HepG2 (cell line): ENCODE data around the gene CSNK1G1. TPM values are rescaled to one million over a fixed set of nuclear protein-coding genes. Genes with fewer than 3 reads are reported as not detected.
A peak's percentile ranks its signal among the peaks of the same experiment; 100 is the strongest.

Experiments used
- CENPT ChIP-seq: sonication (generic); formaldehyde crosslinking; IDR thresholded peaks from 2 replicates; pipeline ENCODE4 v1.8.0; 2022; ENCODE audit warnings: low read depth, mild to moderate bottlenecking, moderate library complexity, missing genetic modification reagents
- HNRNPL ChIP-seq: fragments of 200-400 bp; formaldehyde crosslinking; IDR thresholded peaks from 2 replicates; pipeline ENCODE4 v1.6.1; 2017; ENCODE audit warnings: mild to moderate bottlenecking, low read depth, low read length
- PHF21A ChIP-seq: sonication (generic); formaldehyde crosslinking; IDR thresholded peaks from 2 replicates; pipeline ENCODE4 v1.5.0; 2020; ENCODE audit warnings: mild to moderate bottlenecking, missing genetic modification reagents
- RBFOX2 ChIP-seq: fragments of 200-400 bp; formaldehyde crosslinking; IDR thresholded peaks from 2 replicates; pipeline ENCODE4 v1.6.1; 2017; ENCODE audit warnings: low read depth, mild to moderate bottlenecking, low read length
- SSRP1 ChIP-seq: IDR thresholded peaks from 2 replicates; pipeline ENCODE4 v1.6.1; 2016; ENCODE audit warnings: control low read depth
- TEAD3 ChIP-seq: optimal IDR thresholded peaks from 2 replicates; pipeline ENCODE3; 2016; ENCODE audit warnings: borderline replicate concordance
- polyA plus RNA-seq, 8 experiments: library from polyadenylated mRNA; depleted of rRNA in 3 of 8; stranded (reverse) in 7 of 8; unstranded in 1 of 8; fragments of >200 nt; fragmentation: Illumina TruSeq in 4 of 8; extraction: Trizol in 4 of 8; gene quantifications; 2 replicates each; pipeline versions ENCODE4 v1.2.1 to v1.2.3, GENCODE V29; 2011 to 2016; ENCODE audit warnings: low read depth in 4 of 8, missing spikeins in 1 of 8, mixed read lengths in 1 of 8; ENCODE audit not compliant: insufficient read depth in 1 of 8
- total RNA-seq, 5 experiments: library from RNA; depleted of rRNA; stranded (reverse); fragments of >200 nt; fragmentation: Illumina TruSeq; extraction: Trizol; gene quantifications; 2 replicates each; pipeline ENCODE4 v1.2.3, GENCODE V29; 2016; ENCODE audit warnings: low read depth in 1 of 5
- TF ChIP-seq, protein P1 (sequence below): sonication (generic); formaldehyde crosslinking; IDR thresholded peaks from 2 replicates; pipeline ENCODE4 v1.4.0; 2020; ENCODE audit warnings: mild to moderate bottlenecking, missing genetic modification reagents
- TF ChIP-seq, protein P2 (sequence below): sonication (generic); formaldehyde crosslinking; IDR thresholded peaks from 2 replicates; pipeline ENCODE4 v1.4.0; 2020; ENCODE audit warnings: missing genetic modification reagents
- TF ChIP-seq, protein P3 (sequence below): sonication (generic); formaldehyde crosslinking; IDR thresholded peaks from 2 replicates; pipeline ENCODE4 v1.4.0; 2020; ENCODE audit warnings: low read depth, missing genetic modification reagents
- TF ChIP-seq, protein P4 (sequence below): sonication (generic); formaldehyde crosslinking; IDR thresholded peaks from 2 replicates; pipeline ENCODE4 v1.4.0; 2020; ENCODE audit warnings: mild to moderate bottlenecking, missing genetic modification reagents

CSNK1G1 gene
- total and polyA plus RNA-seq, 2 of the 13 experiments (the other 11 are each of a cell fraction or from before 2014, with no cell fraction given), result 8.5 to 12.6 TPM

DNA sequence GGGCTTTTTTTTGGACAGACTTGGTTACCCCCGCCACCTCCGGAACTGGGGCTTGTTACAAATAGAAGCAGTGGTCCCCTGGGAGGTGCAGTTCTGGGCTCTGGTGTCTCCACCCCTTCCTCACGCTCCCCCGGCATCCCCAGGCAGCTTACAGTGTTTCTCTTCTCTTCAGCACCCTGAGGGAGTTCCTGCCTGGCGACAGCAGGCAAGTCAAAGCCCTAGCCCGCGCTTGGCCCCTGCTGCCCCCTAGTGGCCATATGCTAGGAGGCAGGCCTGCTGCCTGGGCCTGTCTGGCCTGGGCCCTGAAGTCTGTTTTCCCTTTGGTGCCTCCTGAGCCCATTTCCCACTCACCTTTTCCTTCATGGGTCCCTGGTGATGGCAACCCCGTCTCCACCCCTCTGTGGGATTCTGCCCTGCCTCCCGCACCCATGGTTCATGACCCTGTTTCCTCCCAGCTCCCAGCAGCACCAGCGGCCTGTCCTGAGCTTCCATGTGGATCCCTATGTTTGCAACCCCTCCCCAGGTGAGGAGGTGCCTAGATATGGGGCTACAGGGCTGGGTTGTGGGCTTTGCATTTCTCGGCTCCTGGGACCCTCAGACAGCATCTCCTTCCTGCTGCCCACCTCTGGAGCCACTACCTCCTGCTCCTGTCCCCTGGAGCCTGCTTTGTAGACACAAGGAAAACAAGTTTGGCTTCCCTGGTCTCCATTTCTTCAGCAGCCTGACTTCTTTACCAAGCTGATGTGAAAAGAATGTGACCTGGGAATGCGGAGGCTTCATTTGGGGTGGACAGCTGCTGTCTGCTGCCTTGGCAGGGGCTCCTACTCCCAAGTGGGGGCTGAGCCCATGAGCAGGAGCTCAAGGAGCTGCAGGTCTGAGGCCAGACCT lies 202.2 kb downstream of the CSNK1G1 start (continued):
- TF ChIP-seq, protein P1, sequence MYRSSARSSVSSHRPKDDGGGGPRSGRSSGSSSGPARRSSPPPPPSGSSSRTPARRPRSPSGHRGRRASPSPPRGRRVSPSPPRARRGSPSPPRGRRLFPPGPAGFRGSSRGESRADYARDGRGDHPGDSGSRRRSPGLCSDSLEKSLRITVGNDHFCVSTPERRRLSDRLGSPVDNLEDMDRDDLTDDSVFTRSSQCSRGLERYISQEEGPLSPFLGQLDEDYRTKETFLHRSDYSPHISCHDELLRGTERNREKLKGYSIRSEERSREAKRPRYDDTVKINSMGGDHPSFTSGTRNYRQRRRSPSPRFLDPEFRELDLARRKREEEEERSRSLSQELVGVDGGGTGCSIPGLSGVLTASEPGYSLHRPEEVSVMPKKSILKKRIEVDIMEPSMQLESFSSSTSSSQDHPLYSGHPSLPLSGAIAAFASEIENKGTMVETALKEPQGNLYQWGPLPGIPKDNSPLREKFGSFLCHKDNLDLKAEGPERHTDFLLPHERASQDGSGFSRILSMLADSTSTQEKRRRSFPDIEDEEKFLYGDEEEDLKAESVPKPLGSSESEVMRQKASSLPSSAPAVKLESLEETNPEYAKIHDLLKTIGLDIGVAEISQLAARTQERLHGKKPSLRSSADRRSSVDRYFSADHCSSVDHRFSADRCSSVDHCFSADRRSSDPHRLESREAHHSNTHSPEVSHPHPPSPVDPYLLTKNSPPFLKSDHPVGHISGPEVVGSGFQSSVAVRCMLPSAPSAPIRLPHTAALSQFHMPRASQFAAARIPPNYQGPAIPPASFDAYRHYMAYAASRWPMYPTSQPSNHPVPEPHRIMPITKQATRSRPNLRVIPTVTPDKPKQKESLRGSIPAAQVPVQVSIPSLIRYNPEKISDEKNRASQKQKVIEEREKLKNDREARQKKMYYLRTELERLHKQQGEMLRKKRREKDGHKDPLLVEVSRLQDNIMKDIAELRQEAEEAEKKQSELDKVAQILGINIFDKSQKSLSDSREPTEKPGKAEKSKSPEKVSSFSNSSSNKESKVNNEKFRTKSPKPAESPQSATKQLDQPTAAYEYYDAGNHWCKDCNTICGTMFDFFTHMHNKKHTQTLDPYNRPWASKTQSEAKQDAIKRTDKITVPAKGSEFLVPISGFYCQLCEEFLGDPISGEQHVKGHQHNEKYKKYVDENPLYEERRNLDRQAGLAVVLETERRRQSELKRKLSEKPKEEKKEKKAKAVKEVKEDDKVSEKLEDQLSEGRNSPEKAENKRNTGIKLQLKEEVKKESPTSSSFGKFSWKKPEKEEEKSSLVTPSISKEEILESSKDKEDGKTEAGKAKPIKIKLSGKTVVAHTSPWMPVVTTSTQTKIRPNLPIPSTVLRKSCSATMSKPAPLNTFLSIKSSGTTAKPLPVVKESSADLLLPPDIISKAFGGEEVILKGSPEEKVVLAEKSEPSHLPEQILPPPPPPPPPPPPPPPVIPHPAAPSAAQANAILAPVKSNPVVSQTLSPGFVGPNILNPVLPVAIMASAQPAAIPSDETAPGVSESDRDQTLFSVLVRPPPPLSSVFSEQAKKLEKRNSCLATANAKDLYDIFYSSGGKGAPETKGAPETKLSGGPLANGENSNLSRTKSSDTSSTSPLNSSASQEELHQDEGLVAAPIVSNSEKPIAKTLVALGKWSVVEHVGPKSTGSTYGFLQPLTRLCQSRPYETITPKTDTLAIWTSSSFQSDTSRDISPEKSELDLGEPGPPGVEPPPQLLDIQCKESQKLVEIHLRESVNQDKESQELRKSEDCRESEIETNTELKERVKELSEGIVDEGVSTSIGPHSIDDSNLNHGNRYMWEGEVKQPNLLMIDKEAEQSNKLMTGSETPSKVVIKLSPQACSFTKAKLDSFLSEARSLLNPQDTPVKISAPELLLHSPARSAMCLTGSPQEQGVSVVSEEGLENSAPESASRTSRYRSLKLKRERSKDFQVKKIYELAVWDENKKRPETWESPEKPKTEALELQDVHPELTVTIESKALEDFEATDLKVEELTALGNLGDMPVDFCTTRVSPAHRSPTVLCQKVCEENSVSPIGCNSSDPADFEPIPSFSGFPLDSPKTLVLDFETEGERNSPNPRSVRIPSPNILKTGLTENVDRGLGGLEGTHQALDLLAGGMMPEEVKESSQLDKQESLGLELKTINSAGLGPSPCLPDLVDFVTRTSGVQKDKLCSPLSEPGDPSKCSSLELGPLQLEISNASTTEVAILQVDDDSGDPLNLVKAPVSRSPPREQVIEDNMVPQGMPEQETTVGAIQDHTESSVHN (CRISPR knock-in tag), result no peak
- TF ChIP-seq CENPT (no peak), RBFOX2 (peak; percentile 75), PHF21A (CRISPR knock-in tag) (no peak), SSRP1 (CRISPR knock-in tag) (peak; percentile 79; the same call in 1 of the 2 replicates), TEAD3 (peak; percentile 42), HNRNPL (0 out of 2 replicates have a peak, but pooled peaks have one; percentile 23)
- TF ChIP-seq, protein P2, sequence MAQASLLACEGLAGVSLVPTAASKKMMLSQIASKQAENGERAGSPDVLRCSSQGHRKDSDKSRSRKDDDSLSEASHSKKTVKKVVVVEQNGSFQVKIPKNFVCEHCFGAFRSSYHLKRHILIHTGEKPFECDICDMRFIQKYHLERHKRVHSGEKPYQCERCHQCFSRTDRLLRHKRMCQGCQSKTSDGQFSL (CRISPR knock-in tag), result no peak
- TF ChIP-seq, protein P3, sequence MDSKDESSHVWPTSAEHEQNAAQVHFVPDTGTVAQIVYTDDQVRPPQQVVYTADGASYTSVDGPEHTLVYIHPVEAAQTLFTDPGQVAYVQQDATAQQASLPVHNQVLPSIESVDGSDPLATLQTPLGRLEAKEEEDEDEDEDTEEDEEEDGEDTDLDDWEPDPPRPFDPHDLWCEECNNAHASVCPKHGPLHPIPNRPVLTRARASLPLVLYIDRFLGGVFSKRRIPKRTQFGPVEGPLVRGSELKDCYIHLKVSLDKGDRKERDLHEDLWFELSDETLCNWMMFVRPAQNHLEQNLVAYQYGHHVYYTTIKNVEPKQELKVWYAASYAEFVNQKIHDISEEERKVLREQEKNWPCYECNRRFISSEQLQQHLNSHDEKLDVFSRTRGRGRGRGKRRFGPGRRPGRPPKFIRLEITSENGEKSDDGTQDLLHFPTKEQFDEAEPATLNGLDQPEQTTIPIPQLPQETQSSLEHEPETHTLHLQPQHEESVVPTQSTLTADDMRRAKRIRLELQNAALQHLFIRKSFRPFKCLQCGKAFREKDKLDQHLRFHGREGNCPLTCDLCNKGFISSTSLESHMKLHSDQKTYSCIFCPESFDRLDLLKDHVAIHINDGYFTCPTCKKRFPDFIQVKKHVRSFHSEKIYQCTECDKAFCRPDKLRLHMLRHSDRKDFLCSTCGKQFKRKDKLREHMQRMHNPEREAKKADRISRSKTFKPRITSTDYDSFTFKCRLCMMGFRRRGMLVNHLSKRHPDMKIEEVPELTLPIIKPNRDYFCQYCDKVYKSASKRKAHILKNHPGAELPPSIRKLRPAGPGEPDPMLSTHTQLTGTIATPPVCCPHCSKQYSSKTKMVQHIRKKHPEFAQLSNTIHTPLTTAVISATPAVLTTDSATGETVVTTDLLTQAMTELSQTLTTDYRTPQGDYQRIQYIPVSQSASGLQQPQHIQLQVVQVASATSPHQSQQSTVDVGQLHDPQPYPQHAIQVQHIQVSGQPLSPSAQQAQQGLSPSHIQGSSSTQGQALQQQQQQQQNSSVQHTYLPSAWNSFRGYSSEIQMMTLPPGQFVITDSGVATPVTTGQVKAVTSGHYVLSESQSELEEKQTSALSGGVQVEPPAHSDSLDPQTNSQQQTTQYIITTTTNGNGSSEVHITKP (CRISPR knock-in tag), result peak; percentile 60; the same call in 1 of the 2 replicates
- TF ChIP-seq, protein P4, sequence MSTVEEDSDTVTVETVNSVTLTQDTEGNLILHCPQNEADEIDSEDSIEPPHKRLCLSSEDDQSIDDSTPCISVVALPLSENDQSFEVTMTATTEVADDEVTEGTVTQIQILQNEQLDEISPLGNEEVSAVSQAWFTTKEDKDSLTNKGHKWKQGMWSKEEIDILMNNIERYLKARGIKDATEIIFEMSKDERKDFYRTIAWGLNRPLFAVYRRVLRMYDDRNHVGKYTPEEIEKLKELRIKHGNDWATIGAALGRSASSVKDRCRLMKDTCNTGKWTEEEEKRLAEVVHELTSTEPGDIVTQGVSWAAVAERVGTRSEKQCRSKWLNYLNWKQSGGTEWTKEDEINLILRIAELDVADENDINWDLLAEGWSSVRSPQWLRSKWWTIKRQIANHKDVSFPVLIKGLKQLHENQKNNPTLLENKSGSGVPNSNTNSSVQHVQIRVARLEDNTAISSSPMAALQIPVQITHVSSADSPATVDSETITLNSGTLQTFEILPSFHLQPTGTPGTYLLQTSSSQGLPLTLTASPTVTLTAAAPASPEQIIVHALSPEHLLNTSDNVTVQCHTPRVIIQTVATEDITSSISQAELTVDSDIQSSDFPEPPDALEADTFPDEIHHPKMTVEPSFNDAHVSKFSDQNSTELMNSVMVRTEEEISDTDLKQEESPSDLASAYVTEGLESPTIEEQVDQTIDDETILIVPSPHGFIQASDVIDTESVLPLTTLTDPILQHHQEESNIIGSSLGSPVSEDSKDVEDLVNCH (CRISPR knock-in tag), result no peak
